Measurements from ENCODE around the gene DRC7.
"Not testable (repeated sequence)": the region's sequence is repeated elsewhere in the genome, so short reads cannot be mapped to it uniquely, and the experiment has no call there.

Gene DRC7

GRCh38 chr16:57762365-57763040 lies 67.9 kb downstream of the DRC7 start:
- no peak for DNase-seq (ENCODE audit: low read depth in 2 of 2)

GRCh38 chr16:57763285-57764005 lies 68.8 kb downstream of the DRC7 start:
- DNase-seq (ENCODE audit: low read depth in 2 of 2): no peak

GRCh38 chr16:57764006-57764340 lies 69.4 kb downstream of the DRC7 start:
- no peak for DNase-seq (ENCODE audit: low read depth in 2 of 2)

GRCh38 chr16:57764341-57765159 lies 69.9 kb downstream of the DRC7 start:
- no peak for DNase-seq (ENCODE audit: low read depth in 2 of 2)

GRCh38 chr16:57765160-57765728 lies 70.6 kb downstream of the DRC7 start:
- DNase-seq (ENCODE audit: low read depth in 2 of 2): no peak

- DNase-seq (ENCODE audit: low read depth in 2 of 2): no peak
These were observed 72.2 kb downstream of the DRC7 start for GRCh38 chr16:57766714-57767348.

- no peak for DNase-seq (ENCODE audit: low read depth in 2 of 2)
These were observed 75.0 kb downstream of the DRC7 start for GRCh38 chr16:57769541-57770145.

GRCh38 chr16:57770361-57770760 lies 75.8 kb downstream of the DRC7 start:
- no peak for DNase-seq (ENCODE audit: low read depth in 2 of 2)

- no peak for DNase-seq (ENCODE audit: low read depth in 2 of 2)
These were observed 76.7 kb downstream of the DRC7 start for GRCh38 chr16:57771141-57771785.

GRCh38 chr16:57773019-57773418 lies 78.4 kb downstream of the DRC7 start:
- DNase-seq (ENCODE audit: low read depth in 2 of 2): no peak

GRCh38 chr16:57773655-57774295 lies 79.2 kb downstream of the DRC7 start:
- no peak for DNase-seq (ENCODE audit: low read depth in 2 of 2)

- DNase-seq (ENCODE audit: low read depth in 2 of 2): no peak
These were observed 80.2 kb downstream of the DRC7 start for GRCh38 chr16:57774705-57775285.

- DNase-seq (ENCODE audit: low read depth in 2 of 2): no peak
These were observed 81.3 kb downstream of the DRC7 start for GRCh38 chr16:57775661-57776469.

GRCh38 chr16:57778658-57779057 lies 84.1 kb downstream of the DRC7 start:
- no peak for DNase-seq (ENCODE audit: low read depth in 2 of 2)

- not testable (repeated sequence) for DNase-seq (ENCODE audit: low read depth in 2 of 2)
These were observed 85.2 kb downstream of the DRC7 start for GRCh38 chr16:57779836-57780235.

- no peak for DNase-seq (ENCODE audit: low read depth in 2 of 2)
These were observed 86.7 kb downstream of the DRC7 start for GRCh38 chr16:57781349-57781740.

All from stimulated activated CD4-positive, alpha-beta T cell treated with anti-CD3 and anti-CD28 coated beads, Interleukin-1b, Interleukin-23, amount 100 ng/mL, for 4 hours (primary cell).